SK-MEL-5 (cell line): ENCODE results near the gene SNRNP35. TPM values are rescaled to one million over a fixed set of nuclear protein-coding genes. Genes with fewer than 3 reads are reported as not detected.
"Not testable (repeated sequence)": the region's sequence is repeated elsewhere in the genome, so short reads cannot be mapped to it uniquely, and the experiment has no call there.

ENCODE experiments used
- DNase-seq: peaks from one replicate; pipeline ENCODE4 v3.0.0-alpha.2; 2016; ENCODE audit warnings: low read depth, low spot score
- in situ Hi-C: cut with HindIII; loops from 2 replicates; pipeline ENCODE4 v1.10.0; 2016; ENCODE audit warnings: low sequenced_read_pairs, high pct_unique_total_duplicates, low pct_unique_long_range_greater_than_20kb
- small RNA-seq, 2 experiments: library from RNA; depleted of rRNA; stranded (forward); fragments of <200 nt; gene quantifications; one replicate each; pipeline ENCODE3, GENCODE V24; 2014
- total RNA-seq: library from RNA; depleted of rRNA; stranded (reverse); fragments of >200 nt; shearing (Covaris generic); gene quantifications from 2 replicates; pipeline ENCODE4 v1.2.3, GENCODE V29; 2014; rRNA removed

Gene SNRNP35
- total RNA-seq, 1 experiment from 2014 or later = 20.6 TPM

DNA sequence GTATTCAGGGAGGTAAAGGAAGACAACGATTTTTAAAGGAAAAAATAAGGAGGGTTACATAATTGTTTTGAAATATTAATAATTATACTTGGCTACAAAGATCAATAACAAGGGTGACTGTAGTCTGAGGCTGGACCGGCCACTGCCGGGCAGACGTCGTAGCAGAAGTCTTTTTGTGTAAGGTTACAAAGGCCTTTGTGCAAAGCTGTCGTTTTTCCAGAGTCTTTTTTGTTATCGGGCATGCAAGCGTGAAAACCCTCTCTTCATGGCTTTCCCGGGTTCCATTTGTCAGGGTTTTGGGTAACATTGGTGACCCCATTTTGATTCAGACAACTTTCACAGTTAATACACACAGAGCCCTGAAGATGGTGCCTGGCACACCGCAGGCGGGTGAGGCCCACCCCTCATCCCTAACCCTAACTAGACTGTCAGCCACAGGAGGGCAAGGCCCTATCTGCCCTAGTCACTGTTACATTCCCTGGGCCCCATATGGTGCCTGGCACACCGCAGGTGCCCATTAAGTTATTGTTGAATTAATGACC, 44.3 kb downstream of the SNRNP35 start:
- no peak for DNase-seq
- in situ Hi-C loops = no loop called here

DNA sequence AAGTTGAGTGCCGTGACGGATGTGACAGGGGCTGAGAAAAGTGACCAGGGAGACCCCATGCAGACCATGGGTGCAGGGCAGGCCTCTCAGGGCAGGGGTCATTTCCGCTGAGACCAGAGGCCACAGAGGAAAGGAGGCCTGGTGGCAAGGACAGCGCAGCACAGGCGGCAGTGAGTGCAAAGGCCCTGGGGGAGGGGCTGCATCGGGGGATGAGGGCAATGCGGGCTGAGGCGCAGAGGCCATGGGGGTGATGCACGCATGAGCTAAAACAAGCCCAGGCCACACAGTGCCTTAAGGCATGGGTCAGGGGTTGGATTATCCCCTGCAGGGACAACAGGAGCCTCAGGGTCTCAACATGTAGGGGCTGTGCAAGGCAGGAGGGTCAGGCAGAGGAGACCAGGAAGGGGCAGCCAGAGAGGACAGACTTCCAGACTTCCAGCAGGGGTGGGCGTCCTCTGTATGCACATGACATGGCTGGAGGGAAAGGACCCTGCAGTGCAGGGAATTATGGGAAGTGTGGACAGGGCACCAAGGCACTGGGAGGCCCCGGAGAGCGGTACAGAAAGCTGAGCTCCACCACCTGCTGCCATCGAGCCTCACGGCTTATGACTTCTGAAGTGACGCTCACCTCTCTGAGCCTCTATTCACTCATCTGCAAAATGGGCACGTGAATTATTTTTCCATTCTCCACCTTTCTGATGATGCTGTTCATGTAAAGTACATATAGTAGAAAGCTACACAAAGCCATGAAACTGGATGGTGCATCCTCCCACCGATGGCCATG, 48.3 kb downstream of the SNRNP35 start:
- in situ Hi-C loops = no loop called here
- DNase-seq = no peak

DNA sequence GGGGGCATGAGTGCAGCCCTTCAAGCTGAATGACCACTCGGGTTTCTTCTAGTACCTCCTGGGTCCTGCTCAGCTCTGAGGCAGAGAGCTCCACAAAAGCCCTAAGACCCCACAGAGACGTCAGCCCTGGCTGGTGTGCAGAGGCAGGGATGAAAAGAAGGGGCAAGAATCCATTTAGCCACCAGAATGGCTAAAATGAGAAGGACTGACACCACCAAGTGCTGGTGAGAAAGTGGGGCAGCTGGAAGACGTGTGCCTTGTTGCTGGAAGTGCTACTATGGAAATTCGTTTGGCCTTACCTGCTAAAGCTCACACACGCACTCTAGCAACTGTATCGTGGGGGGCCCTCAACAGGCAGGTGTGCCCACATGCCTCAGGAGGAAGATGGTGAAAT, 48.9 kb downstream of the SNRNP35 start:
- DNase-seq = no peak
- in situ Hi-C loops = no loop called here

DNA sequence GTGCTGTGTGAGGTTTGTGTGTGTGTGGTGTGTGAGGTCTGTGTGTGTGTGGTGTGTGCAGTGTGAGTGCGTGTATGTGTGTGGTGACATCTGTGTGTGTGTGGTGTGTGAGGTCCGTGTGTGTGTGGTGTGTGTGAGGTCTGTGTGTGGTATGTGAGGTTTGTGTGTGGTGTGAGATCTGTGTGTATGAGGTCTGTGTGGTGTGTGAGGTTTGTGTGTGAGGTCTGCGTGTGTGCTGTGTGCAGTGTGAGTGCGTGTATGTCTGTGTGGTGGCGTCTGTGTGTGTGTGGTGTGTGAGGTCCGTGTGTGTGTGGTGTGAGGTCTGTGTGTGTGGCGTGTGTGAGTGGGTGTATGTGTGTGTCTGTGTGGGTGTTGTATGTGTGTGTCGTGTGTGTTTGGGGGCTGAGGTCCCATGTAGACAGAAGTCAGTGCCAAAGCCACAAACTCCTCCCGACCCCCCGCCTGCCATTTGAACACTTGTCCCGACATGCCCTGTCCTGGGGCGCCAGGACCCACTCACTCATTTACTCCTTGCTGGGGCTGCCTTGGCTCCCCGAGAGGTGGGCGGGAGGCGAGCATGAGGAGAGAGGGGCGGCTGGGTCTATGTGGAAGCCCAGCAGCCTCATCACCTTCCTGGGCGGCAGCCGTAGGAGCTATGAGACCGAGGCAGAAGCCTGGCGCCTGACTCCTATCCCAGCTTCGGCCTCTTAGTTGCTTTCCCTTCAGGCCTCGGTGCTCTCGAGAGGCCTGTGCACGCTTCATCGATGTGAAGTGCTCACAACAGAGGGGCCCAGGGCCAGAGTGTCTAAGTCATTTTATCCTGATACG, 55.1 kb downstream of the SNRNP35 start:
- in situ Hi-C loops = no loop called here
- no peak for DNase-seq

DNA sequence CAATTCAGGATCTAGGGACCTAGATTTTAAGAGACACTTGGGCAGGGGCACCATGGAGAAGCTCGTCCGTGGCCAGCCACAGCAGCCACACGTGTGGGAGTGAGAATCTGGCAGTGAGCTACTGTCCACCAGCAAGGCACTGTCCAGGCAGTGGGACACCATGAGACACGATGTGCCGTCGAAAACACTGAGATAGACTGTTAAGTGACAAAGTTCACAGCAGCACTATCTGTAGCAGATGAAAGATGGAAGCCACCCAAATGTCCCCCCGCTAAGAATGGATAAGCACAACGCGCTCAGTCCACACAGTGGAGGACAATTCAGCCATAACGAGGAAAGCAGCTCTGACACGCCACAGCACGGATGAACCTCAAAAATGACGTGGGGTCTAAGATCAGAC, 55.9 kb downstream of the SNRNP35 start:
- in situ Hi-C loops = no loop called here
- DNase-seq = no peak

DNA sequence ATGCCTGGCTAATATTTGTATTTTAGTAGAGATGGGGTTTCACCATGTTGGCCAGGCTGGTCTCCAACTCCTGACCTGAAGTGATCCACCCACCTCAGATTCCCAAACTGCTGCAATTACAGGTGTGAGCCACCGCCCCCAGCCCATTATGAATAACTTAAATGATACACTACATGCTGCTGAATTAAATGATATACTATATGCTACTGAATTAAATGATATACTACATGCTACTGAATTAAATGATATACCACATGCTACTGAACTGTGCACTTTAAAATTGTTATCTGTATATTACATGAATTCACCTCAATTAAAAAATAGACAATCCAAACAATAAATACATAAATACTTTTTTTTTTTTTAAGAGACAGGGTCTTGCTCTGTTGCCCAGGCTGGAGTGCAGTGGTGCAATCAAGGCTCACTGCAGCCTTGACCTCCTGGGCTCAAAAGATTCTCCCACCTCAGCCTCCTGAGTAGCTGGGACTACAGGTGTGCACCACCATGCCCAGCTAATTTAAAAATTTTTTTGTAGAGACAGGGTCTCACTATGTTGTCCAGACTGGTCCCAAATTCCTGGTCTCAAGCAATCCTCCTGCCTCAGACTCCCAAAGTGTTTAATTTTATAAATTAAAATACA, 56.8 kb downstream of the SNRNP35 start:
- DNase-seq, in situ Hi-C loops: not testable (repeated sequence)

DNA sequence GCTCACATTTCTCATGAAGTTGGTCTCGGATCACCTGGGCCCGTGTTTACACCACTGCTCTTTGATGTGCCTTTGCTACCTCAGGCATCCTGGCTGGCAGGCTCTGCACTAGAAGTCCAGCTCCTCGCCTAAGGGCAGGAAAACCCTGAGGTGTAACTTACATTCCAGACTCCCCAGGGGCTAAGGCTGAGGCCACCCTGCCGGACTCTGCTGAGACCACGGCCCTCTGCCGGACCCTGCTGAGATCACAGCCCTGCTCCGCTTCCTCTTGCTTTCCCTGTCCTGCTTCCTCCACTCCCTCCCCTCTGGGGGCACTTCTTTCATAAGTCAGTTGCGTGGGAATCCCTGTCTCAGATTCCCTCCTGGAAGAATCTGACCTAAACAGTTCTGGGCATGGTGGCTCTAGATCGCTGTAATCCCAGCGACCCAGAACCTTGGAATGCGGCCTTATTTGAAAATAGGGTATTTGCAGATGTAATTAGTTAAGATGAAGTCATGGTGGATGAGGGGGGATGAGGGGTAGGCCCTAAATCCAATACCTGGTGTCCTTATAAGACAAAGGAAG, 58.4 kb downstream of the SNRNP35 start:
- in situ Hi-C loops = no loop called here
- DNase-seq = no peak

Small RNA genes within 50 kb of the gene (small RNA-seq; reads per million reads assigned to genes)
- 0 reads per million in 2 experiments for gene AC145423.2

Other genes with a start within 250 kb of the SNRNP35 start
- 54.9 and 57.2 TPM in 2 replicates for gene MPHOSPH9, start 225.0 kb upstream of the SNRNP35 start, total RNA-seq
- gene MTRFR, start 224.7 kb upstream of the SNRNP35 start, total RNA-seq = 6.9 and 11.3 TPM in 2 replicates
- gene CDK2AP1, start 186.3 kb upstream of the SNRNP35 start, total RNA-seq = 394 and 409 TPM in 2 replicates
- 46.3 and 48.1 TPM in 2 replicates for gene SBNO1, start 93.3 kb upstream of the SNRNP35 start, total RNA-seq
- gene KMT5A, start 74.0 kb upstream of the SNRNP35 start, total RNA-seq = 28.1 and 30.3 TPM in 2 replicates
- 2.0 and 2.2 TPM in 2 replicates for gene RILPL2, start 21.5 kb upstream of the SNRNP35 start, total RNA-seq
- gene RILPL1, start 75.6 kb downstream of the SNRNP35 start, total RNA-seq = 11.3 and 16.5 TPM in 2 replicates
- gene TMED2, start 126.4 kb downstream of the SNRNP35 start, total RNA-seq = 537 and 558 TPM in 2 replicates
- 45.3 and 54.0 TPM in 2 replicates for gene DDX55, start 144.0 kb downstream of the SNRNP35 start, total RNA-seq
- gene EIF2B1, start 175.5 kb downstream of the SNRNP35 start, total RNA-seq = 55.4 and 76.6 TPM in 2 replicates
- 53.8 and 54.7 TPM in 2 replicates for gene GTF2H3, start 175.7 kb downstream of the SNRNP35 start, total RNA-seq
- gene TCTN2, start 213.0 kb downstream of the SNRNP35 start, total RNA-seq = 9.8 and 11.0 TPM in 2 replicates